AG20443 (cell line): Measurements from ENCODE around the gene CD34.
A peak's percentile ranks its signal among the peaks of the same experiment; 100 is the strongest.

Experiments used
- DNase-seq: peaks from one replicate; pipeline ENCODE4 v3.0.0; 2012; ENCODE audit warnings: low spot score, mixed read lengths

Gene CD34

GRCh38 chr1:207853372-207853757 is 57.6 kb downstream of the CD34 start:
- DNase-seq, result no peak

- DNase-seq, result no peak
Observed at GRCh38 chr1:207852576-207853371, 58.2 kb downstream of the CD34 start.

GRCh38 chr1:207851696-207852095 is 59.2 kb downstream of the CD34 start:
- no peak for DNase-seq

- DNase-seq, result no peak
Observed at GRCh38 chr1:207850621-207851407, 60.1 kb downstream of the CD34 start.

- no peak for DNase-seq
Observed at GRCh38 chr1:207849646-207850045, 61.3 kb downstream of the CD34 start.

- no peak for DNase-seq
Observed at GRCh38 chr1:207849016-207849415, 61.9 kb downstream of the CD34 start.

- peak; percentile 59 for DNase-seq
Observed at GRCh38 chr1:207848234-207848633, 62.7 kb downstream of the CD34 start.

GRCh38 chr1:207847116-207847515 is 63.8 kb downstream of the CD34 start:
- DNase-seq, result no peak

GRCh38 chr1:207845109-207845508 is 65.8 kb downstream of the CD34 start:
- DNase-seq, result no peak

- no peak for DNase-seq
Observed at GRCh38 chr1:207844371-207844770, 66.6 kb downstream of the CD34 start.

GRCh38 chr1:207842506-207842905 is 68.4 kb downstream of the CD34 start:
- DNase-seq, result no peak

GRCh38 chr1:207841901-207842300 is 69.0 kb downstream of the CD34 start:
- DNase-seq, result no peak

- no peak for DNase-seq
Observed at GRCh38 chr1:207841293-207841692, 69.6 kb downstream of the CD34 start.

- DNase-seq, result no peak
Observed at GRCh38 chr1:207840380-207840779, 70.5 kb downstream of the CD34 start.

- no peak for DNase-seq
Observed at GRCh38 chr1:207839083-207839413, 71.9 kb downstream of the CD34 start.

GRCh38 chr1:207838156-207839082 is 72.5 kb downstream of the CD34 start:
- DNase-seq, result no peak

- DNase-seq, result no peak
Observed at GRCh38 chr1:207837673-207838072, 73.3 kb downstream of the CD34 start.

GRCh38 chr1:207836591-207837347 is 74.2 kb downstream of the CD34 start:
- DNase-seq, result no peak

- no peak for DNase-seq
Observed at GRCh38 chr1:207835958-207836357, 75.0 kb downstream of the CD34 start.

- DNase-seq, result no peak
Observed at GRCh38 chr1:207833956-207834660, 76.8 kb downstream of the CD34 start.

- DNase-seq, result no peak
Observed at GRCh38 chr1:207833381-207833780, 77.5 kb downstream of the CD34 start.
